ENCODE data around the gene TFIP11. TPM values are rescaled to one million over a fixed set of nuclear protein-coding genes. Genes with fewer than 3 reads are reported as not detected.

TFIP11 gene
- total and polyA plus RNA-seq, 2 of the 13 experiments (the other 11 are each of a cell fraction or from before 2014, with no cell fraction given): 15.4 to 22.8 TPM

- TF ChIP-seq PITX1 (CRISPR knock-in tag; IDR thresholded peaks at IDR 0.05): peak; percentile 89
- 0 out of 2 replicates have a peak, but pooled peaks have one; percentile 33 for TF ChIP-seq PPARG (CRISPR knock-in tag; conservative IDR thresholded peaks at IDR 0.05)
- TF ChIP-seq RXRB (CRISPR knock-in tag; IDR thresholded peaks at IDR 0.05; ENCODE audit: borderline replicate concordance): peak; percentile 72
- peak; percentile 64; the same call in 1 of the 2 replicates for TF ChIP-seq GATAD2A (CRISPR knock-in tag; IDR thresholded peaks at IDR 0.05)
- TF ChIP-seq ZNF589 (CRISPR knock-in tag; conservative IDR thresholded peaks at IDR 0.05): peak; percentile 73
- TF ChIP-seq KDM4B (CRISPR knock-in tag; IDR thresholded peaks at IDR 0.05): peak; percentile 79; the same call in 1 of the 2 replicates
- no peak for TF ChIP-seq ZNF382 (CRISPR knock-in tag; IDR thresholded peaks at IDR 0.05; ENCODE audit: borderline replicate concordance)
- TF ChIP-seq RELA (CRISPR knock-in tag; IDR thresholded peaks at IDR 0.05): peak; percentile 51; the same call in 1 of the 2 replicates
- TF ChIP-seq HMGXB3 (CRISPR knock-in tag; IDR thresholded peaks at IDR 0.05; ENCODE audit: borderline replicate concordance): peak; percentile 70; the same call in 1 of the 2 replicates
- TF ChIP-seq GFI1 (CRISPR knock-in tag; IDR thresholded peaks at IDR 0.05; ENCODE audit: borderline replicate concordance): no peak; the same call in 1 of the 2 replicates
- peak; percentile 15 for TF ChIP-seq CCAR2 (optimal IDR thresholded peaks at IDR 0.05; ENCODE audit: low read depth, low read length)
- TF ChIP-seq ZNF614 (CRISPR knock-in tag; IDR thresholded peaks at IDR 0.05; ENCODE audit: borderline replicate concordance): 0 out of 2 replicates have a peak, but pooled peaks have one; percentile 68
- peak; percentile 53; the same call in 1 of the 2 replicates for TF ChIP-seq ZNF782 (CRISPR knock-in tag; IDR thresholded peaks at IDR 0.05; ENCODE audit: borderline replicate concordance)
- peak; percentile 48 for TF ChIP-seq SP2 (CRISPR knock-in tag; IDR thresholded peaks at IDR 0.05)
- TF ChIP-seq NONO (IDR thresholded peaks at IDR 0.05): no peak
- TF ChIP-seq NONO (CRISPR knock-in tag; conservative IDR thresholded peaks at IDR 0.05): peak; percentile 94
- TF ChIP-seq KDM2A (CRISPR knock-in tag; IDR thresholded peaks at IDR 0.05; ENCODE audit: borderline replicate concordance, low read depth): peak; percentile 92
- peak; percentile 67; the same call in 1 of the 2 replicates for TF ChIP-seq ZNF616 (CRISPR knock-in tag; IDR thresholded peaks at IDR 0.05; ENCODE audit: low read depth)
- peak; percentile 88 for TF ChIP-seq DMAP1 (CRISPR knock-in tag; IDR thresholded peaks at IDR 0.05)
- no peak for TF ChIP-seq MEIS1 (CRISPR knock-in tag; IDR thresholded peaks at IDR 0.05; ENCODE audit: borderline replicate concordance)
- TF ChIP-seq ZBTB42 (CRISPR knock-in tag; IDR thresholded peaks at IDR 0.05): peak; percentile 88; the same call in 1 of the 2 replicates
- TF ChIP-seq GATA4 (IDR thresholded peaks at IDR 0.05; ENCODE audit: borderline replicate concordance, low read depth): no peak; the same call in 1 of the 2 replicates
- peak; percentile 86 for TF ChIP-seq ZBTB14 (CRISPR knock-in tag; IDR thresholded peaks at IDR 0.05)
- TF ChIP-seq NR2C2 (CRISPR knock-in tag; IDR thresholded peaks at IDR 0.05; ENCODE audit: borderline replicate concordance): peak; percentile 90
- peak; percentile 63 for TF ChIP-seq ZNF143 (CRISPR knock-in tag; IDR thresholded peaks at IDR 0.05)
Observed at GRCh38 chr22:26483439-26484359, 28.6 kb downstream of the TFIP11 start, which contains the start of the genes HPS4 and SRRD (continued).

All from HepG2 (cell line).